SK-N-SH (cell line): ENCODE data around the gene KCTD4.

ENCODE experiments used
- CTCF ChIP-seq: fragments of 200-600 bp; sonication (generic); IDR thresholded peaks from 2 replicates; pipeline ENCODE4 v1.6.1; 2017; ENCODE audit warnings: antibody characterized with exemption, mild to moderate bottlenecking, moderate library complexity
- EP300 ChIP-seq, 2 experiments: IDR thresholded peaks; 2 replicates each; pipeline versions ENCODE4 v1.4.0 to v1.6.1; 2012; ENCODE audit warnings: borderline replicate concordance in 1 of 2, low read depth in 1 of 2, low read length in 1 of 2
- TF ChIP-seq, protein P1 (sequence below): IDR thresholded peaks from 2 replicates; pipeline ENCODE4 v1.6.1; 2012; ENCODE audit warnings: mild to moderate bottlenecking, low read depth, low read length, moderate library complexity

GRCh38 chr13:45228002-45228401, 27.2 kb upstream of the KCTD4 start:
- TF ChIP-seq, protein P1, sequence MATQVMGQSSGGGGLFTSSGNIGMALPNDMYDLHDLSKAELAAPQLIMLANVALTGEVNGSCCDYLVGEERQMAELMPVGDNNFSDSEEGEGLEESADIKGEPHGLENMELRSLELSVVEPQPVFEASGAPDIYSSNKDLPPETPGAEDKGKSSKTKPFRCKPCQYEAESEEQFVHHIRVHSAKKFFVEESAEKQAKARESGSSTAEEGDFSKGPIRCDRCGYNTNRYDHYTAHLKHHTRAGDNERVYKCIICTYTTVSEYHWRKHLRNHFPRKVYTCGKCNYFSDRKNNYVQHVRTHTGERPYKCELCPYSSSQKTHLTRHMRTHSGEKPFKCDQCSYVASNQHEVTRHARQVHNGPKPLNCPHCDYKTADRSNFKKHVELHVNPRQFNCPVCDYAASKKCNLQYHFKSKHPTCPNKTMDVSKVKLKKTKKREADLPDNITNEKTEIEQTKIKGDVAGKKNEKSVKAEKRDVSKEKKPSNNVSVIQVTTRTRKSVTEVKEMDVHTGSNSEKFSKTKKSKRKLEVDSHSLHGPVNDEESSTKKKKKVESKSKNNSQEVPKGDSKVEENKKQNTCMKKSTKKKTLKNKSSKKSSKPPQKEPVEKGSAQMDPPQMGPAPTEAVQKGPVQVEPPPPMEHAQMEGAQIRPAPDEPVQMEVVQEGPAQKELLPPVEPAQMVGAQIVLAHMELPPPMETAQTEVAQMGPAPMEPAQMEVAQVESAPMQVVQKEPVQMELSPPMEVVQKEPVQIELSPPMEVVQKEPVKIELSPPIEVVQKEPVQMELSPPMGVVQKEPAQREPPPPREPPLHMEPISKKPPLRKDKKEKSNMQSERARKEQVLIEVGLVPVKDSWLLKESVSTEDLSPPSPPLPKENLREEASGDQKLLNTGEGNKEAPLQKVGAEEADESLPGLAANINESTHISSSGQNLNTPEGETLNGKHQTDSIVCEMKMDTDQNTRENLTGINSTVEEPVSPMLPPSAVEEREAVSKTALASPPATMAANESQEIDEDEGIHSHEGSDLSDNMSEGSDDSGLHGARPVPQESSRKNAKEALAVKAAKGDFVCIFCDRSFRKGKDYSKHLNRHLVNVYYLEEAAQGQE: no peak
- TF ChIP-seq EP300 (IDR thresholded peaks at IDR 0.05; ENCODE audit: borderline replicate concordance in 1 of 2, low read depth in 1 of 2, low read length in 1 of 2) (no peak), CTCF (no peak)
